SK-N-SH treated with all-trans-retinoic acid at 6 μM for 48 hours (cell line): ENCODE measurements around the gene TRIOBP.

Experiments used
- ATAC-seq: fragments of 200-7000 bp; cut with Tn5 transposase; 3 replicates; pipeline ENCODE4 v1.9.1; 2020; ENCODE audit warnings: mild to moderate bottlenecking, moderate library complexity
- ARNTL ChIP-seq: fragments of 450-650 bp; formaldehyde crosslinking; IDR thresholded peaks from 2 replicates; pipeline ENCODE4 v1.5.0; 2020; ENCODE audit warnings: low read depth, mild to moderate bottlenecking, moderate library complexity, borderline replicate concordance
- CSDC2 ChIP-seq: fragments of 250-450 bp; sonication (Bioruptor Pico); IDR thresholded peaks from 2 replicates; pipeline ENCODE4 v1.5.0; 2020; ENCODE audit warnings: mild to moderate bottlenecking, moderate library complexity
- CSRNP3 ChIP-seq: fragments of 250-450 bp; sonication (Bioruptor Pico); IDR thresholded peaks from 2 replicates; pipeline ENCODE4 v1.5.1; 2021; ENCODE audit warnings: mild to moderate bottlenecking, moderate library complexity
- ESRRG ChIP-seq: fragments of 250-450 bp; sonication (Bioruptor Pico); IDR thresholded peaks from 2 replicates; pipeline ENCODE4 v1.6.1; 2021; ENCODE audit warnings: mild to moderate bottlenecking
- GLIS3 ChIP-seq: fragments of 250-450 bp; sonication (Bioruptor Pico); IDR thresholded peaks from 2 replicates; pipeline ENCODE4 v1.5.0; 2020; ENCODE audit warnings: mild to moderate bottlenecking, moderate library complexity
- ISL1 ChIP-seq: fragments of 250-450 bp; sonication (Bioruptor Pico); IDR thresholded peaks from 2 replicates; pipeline ENCODE4 v2.1.2; 2022; ENCODE audit warnings: mild to moderate bottlenecking, moderate library complexity
- OSR1 ChIP-seq: fragments of 250-450 bp; sonication (Bioruptor Pico); IDR thresholded peaks from 2 replicates; pipeline ENCODE4 v1.8.0; 2022; ENCODE audit warnings: moderate library complexity, mild to moderate bottlenecking, inconsistent platforms
- PATZ1 ChIP-seq: fragments of 250-450 bp; sonication (Bioruptor Pico); IDR thresholded peaks from 2 replicates; pipeline ENCODE4 v1.8.0; 2020; ENCODE audit warnings: mild to moderate bottlenecking, moderate library complexity, borderline replicate concordance
- POU6F1 ChIP-seq: fragments of 250-450 bp; sonication (Bioruptor Pico); IDR thresholded peaks from 2 replicates; pipeline ENCODE4 v1.8.0; 2021; ENCODE audit warnings: low read depth, mild to moderate bottlenecking, moderate library complexity, borderline replicate concordance
- RARB ChIP-seq: fragments of 250-450 bp; sonication (Bioruptor Pico); IDR thresholded peaks from 2 replicates; pipeline ENCODE4 v1.8.0; 2021; ENCODE audit warnings: mild to moderate bottlenecking, moderate library complexity
- TCF4 ChIP-seq: fragments of 250-450 bp; sonication (Bioruptor Pico); IDR thresholded peaks from 2 replicates; pipeline ENCODE4 v1.8.0; 2021; ENCODE audit warnings: mild to moderate bottlenecking, moderate library complexity, borderline replicate concordance
- TOX ChIP-seq: fragments of 250-450 bp; sonication (Bioruptor Pico); IDR thresholded peaks from 2 replicates; pipeline ENCODE4 v1.8.0; 2021; ENCODE audit warnings: mild to moderate bottlenecking, moderate library complexity, borderline replicate concordance
- TSHZ2 ChIP-seq: fragments of 250-450 bp; sonication (Bioruptor Pico); IDR thresholded peaks from 2 replicates; pipeline ENCODE4 v1.5.0; 2020; ENCODE audit warnings: mild to moderate bottlenecking, moderate library complexity
- ZC3H10 ChIP-seq: fragments of 250-450 bp; sonication (Bioruptor Pico); IDR thresholded peaks from 2 replicates; pipeline ENCODE4 v1.5.1; 2021; ENCODE audit warnings: mild to moderate bottlenecking, moderate library complexity
- ZFP3 ChIP-seq: fragments of 250-450 bp; sonication (Bioruptor Pico); IDR thresholded peaks from 2 replicates; pipeline ENCODE4 v1.5.0; 2020; ENCODE audit warnings: mild to moderate bottlenecking, moderate library complexity
- ZFP30 ChIP-seq: fragments of 450-650 bp; formaldehyde crosslinking; IDR thresholded peaks from 2 replicates; pipeline ENCODE4 v1.5.0; 2022; ENCODE audit warnings: mild to moderate bottlenecking, moderate library complexity
- ZNF565 ChIP-seq: fragments of 450-650 bp; formaldehyde crosslinking; conservative IDR thresholded peaks from 2 replicates; pipeline ENCODE4 v1.5.0; 2020; ENCODE audit warnings: low read depth, mild to moderate bottlenecking, moderate library complexity
- ZNF70 ChIP-seq: fragments of 450-650 bp; formaldehyde crosslinking; IDR thresholded peaks from 2 replicates; pipeline ENCODE4 v1.5.0; 2020; ENCODE audit warnings: mild to moderate bottlenecking, moderate library complexity
- ZNF8 ChIP-seq: fragments of 450-650 bp; formaldehyde crosslinking; IDR thresholded peaks from 2 replicates; pipeline ENCODE4 v1.5.0; 2020; ENCODE audit warnings: mild to moderate bottlenecking, moderate library complexity

Gene TRIOBP

GRCh38 chr22:37681556-37682049, 15.2 kb upstream of the TRIOBP start:
- no peak for TF ChIP-seq TCF4 (CRISPR knock-in tag)
- TF ChIP-seq, all 23 proteins: peak for 0
- ATAC-seq = peak; percentile 70

GRCh38 chr22:37684803-37685615, 11.8 kb upstream of the TRIOBP start:
- no peak for ATAC-seq
- TF ChIP-seq CSRNP3 (CRISPR knock-in tag) = no peak
- no peak for TF ChIP-seq ZFP30 (CRISPR knock-in tag)
- TF ChIP-seq ZNF70 (CRISPR knock-in tag) = no peak
- no peak for TF ChIP-seq ESRRG
- no peak for TF ChIP-seq TSHZ2 (CRISPR knock-in tag)
- TF ChIP-seq OSR1 (CRISPR knock-in tag) = no peak
- no peak for TF ChIP-seq CSDC2 (CRISPR knock-in tag)
- TF ChIP-seq ISL1 (CRISPR knock-in tag) = no peak
- no peak for TF ChIP-seq POU6F1 (CRISPR knock-in tag)
- TF ChIP-seq RARB (CRISPR knock-in tag) = no peak
- no peak for TF ChIP-seq ZFP3 (CRISPR knock-in tag)
- no peak for TF ChIP-seq ARNTL (CRISPR knock-in tag)
- TF ChIP-seq ZNF565 = no peak
- TF ChIP-seq ZC3H10 (CRISPR knock-in tag) = no peak
- no peak for TF ChIP-seq ZNF8 (CRISPR knock-in tag)
- TF ChIP-seq TOX (CRISPR knock-in tag) = no peak
- TF ChIP-seq GLIS3 (CRISPR knock-in tag) = no peak
- TF ChIP-seq TCF4 (CRISPR knock-in tag) = no peak

GRCh38 chr22:37686002-37686982, 10.6 kb upstream of the TRIOBP start, which contains the start of gene NOL12:
Gene NOL12 (plus strand): TSS chr22:37686343. CDS start chr22:37686393, 50 bp downstream.
- no peak for TF ChIP-seq TSHZ2 (CRISPR knock-in tag)
- TF ChIP-seq PATZ1 (CRISPR knock-in tag) = 0 out of 2 replicates have a peak, but pooled peaks have one; percentile 18
- ATAC-seq = peak; percentile 88
